CD4-positive, alpha-beta T cell (primary cell): ENCODE data around the gene HSPA9. TPM values are rescaled to one million over a fixed set of nuclear protein-coding genes. Genes with fewer than 3 reads are reported as not detected.

Source experiments
- ATAC-seq: fragments of 200-7000 bp; cut with Tn5 transposase; one replicate; pipeline ENCODE4 v1.10.0; 2022; ENCODE audit warnings: mild to moderate bottlenecking; ENCODE audit not compliant: poor library complexity
- CTCF ChIA-PET: fragments of 350-600 bp; sonication (Branson Sonifier 250); formaldehyde crosslinking; loops from one replicate; lab custom pipeline; 2021; ENCODE audit warnings: antibody characterized with exemption, inconsistent platforms; lab: Charles Lee
- POLR2A ChIA-PET: fragments of 350-600 bp; sonication (Branson Sonifier 250); formaldehyde crosslinking; loops from one replicate; lab custom pipeline; 2021; ENCODE audit warnings: antibody characterized with exemption, inconsistent platforms; lab: Charles Lee
- DNase-seq, 14 experiments: peaks; one replicate each; pipeline ENCODE4 v3.0.0-alpha.2; 2013 to 2020; ENCODE audit warnings: mixed read lengths in 2 of 14
- H3K27ac ChIP-seq, 2 donors: one replicate each; pipeline versions ENCODE4 v1.5.1 to v1.7.0; 2013; ENCODE audit warnings: low read length in 2 of 2, low read depth in 1 of 2, mild to moderate bottlenecking in 1 of 2
- H3K27me3 ChIP-seq, 2 experiments: 1 replicate in 1 of 2; 2 replicates in 1 of 2; pipeline versions ENCODE4 v1.6.1 to v1.7.0; 2013; ENCODE audit warnings: low read length in 2 of 2, control low read depth in 1 of 2, mild to moderate bottlenecking in 1 of 2, moderate library complexity in 1 of 2; ENCODE audit not compliant: insufficient read depth in 2 of 2, control insufficient read depth in 1 of 2
- H3K36me3 ChIP-seq: one replicate; pipeline ENCODE4 v1.6.1; 2013; ENCODE audit warnings: low read length, control low read depth; ENCODE audit not compliant: insufficient read depth
- H3K4me1 ChIP-seq: one replicate; pipeline ENCODE4 v1.6.1; 2013; ENCODE audit warnings: low read length, control low read depth; ENCODE audit not compliant: insufficient read depth
- H3K4me3 ChIP-seq: one replicate; pipeline ENCODE4 v1.5.1; 2013; ENCODE audit warnings: mild to moderate bottlenecking, low read length, moderate library complexity
- H3K9me3 ChIP-seq, 2 experiments: 1 replicate in 1 of 2; 2 replicates in 1 of 2; pipeline versions ENCODE4 v1.6.1 to v1.7.0; 2013; ENCODE audit warnings: low read length in 2 of 2, mild to moderate bottlenecking in 2 of 2, control low read depth in 1 of 2, moderate library complexity in 1 of 2; ENCODE audit not compliant: control insufficient read depth in 1 of 2, insufficient read depth in 1 of 2
- H3K27ac Mint-ChIP-seq: one replicate; pipeline ENCODE4 v1.8.0; 2020; ENCODE audit warnings: mixed read lengths
- H3K27me3 Mint-ChIP-seq: one replicate; pipeline ENCODE4 v1.8.0; 2021; ENCODE audit warnings: mixed read lengths
- H3K36me3 Mint-ChIP-seq: one replicate; pipeline ENCODE4 v1.8.0; 2021; ENCODE audit warnings: low read depth, mixed read lengths
- H3K4me1 Mint-ChIP-seq: one replicate; pipeline ENCODE4 v1.8.0; 2021; ENCODE audit warnings: low read depth, mixed read lengths
- H3K4me3 Mint-ChIP-seq: one replicate; pipeline ENCODE4 v1.8.0; 2020; ENCODE audit warnings: mild to moderate bottlenecking, mixed read lengths
- H3K9me3 Mint-ChIP-seq: one replicate; pipeline ENCODE4 v1.8.0; 2020; ENCODE audit warnings: mixed read lengths
- CTCF ChIP-seq: fragments of 200-600 bp; IDR thresholded peaks from one replicate; pipeline ENCODE4 v1.8.0; 2022; ENCODE audit warnings: antibody characterized with exemption, mild to moderate bottlenecking
- intact Hi-C, 2 experiments: fragments of 100-400 bp; cut with DNase I in 1 of 2; cut with micrococcal nuclease in 1 of 2; formaldehyde crosslinking; loops; one replicate each; pipeline versions ENCODE4 v1.15.1 to v1.9.0; 2023 to 2025; cut with DNase I, micrococcal nuclease
- total RNA-seq, 174 experiments: library from RNA in 2 of 174; stranded (reverse) in 2 of 174; gene quantifications; one replicate each; pipeline ENCODE4 v1.2.3 and lab custom pipeline; 2021 to 2026

HSPA9 gene
- total RNA-seq, 2 experiments from 2014 or later = 354 to 366 TPM

- Histone ChIP-seq H3K27ac (no peak overlapping the region), H3K4me1 (no peaks in the 10 kb centered on the region), H3K36me3 (no peaks in the 10 kb centered on the region), H3K9me3 (no peaks in the 10 kb centered on the region), H3K27me3 (no peaks in the 10 kb centered on the region), H3K4me3 (no peak overlapping the region)
- ChIA-PET POLR2A (interaction anchor here (2.1 kb wide), 1 partner anchor 10 kb away, joined by 7 read pairs; the partner anchor contains the start of gene HSPA9), CTCF (interaction anchor here (0.6 kb wide), 1 partner anchor 135 kb away, joined by 6 read pairs; no protein-coding TSS in a partner anchor)
- Mint-ChIP-seq H3K4me1 (no peaks in the 10 kb centered on the region), H3K27me3 (peaks cover 20% of the 10 kb centered on the region), H3K27ac (no peak overlapping the region), H3K4me3 (no peak overlapping the region), H3K9me3 (no peaks in the 10 kb centered on the region), H3K36me3 (no peaks in the 10 kb centered on the region)
- DNase-seq (no peak), ATAC-seq (no peak)
- intact Hi-C loops = no loop called here
- TF ChIP-seq CTCF = no peak
Observed at GRCh38 chr5:138585157-138585556, 10.0 kb upstream of the HSPA9 start.

GRCh38 chr5:138583984-138584637 is 8.9 kb upstream of the HSPA9 start:
- peaks cover 20% of the 10 kb centered on the region for H3K27me3 Mint-ChIP-seq

GRCh38 chr5:138582959-138583358 is 7.8 kb upstream of the HSPA9 start:
- intact Hi-C loops = loop anchor here in 1 of 2 experiments (5.0 kb wide), 1 partner anchor 614 kb away; the partner anchor contains the start of gene SIL1
- ChIA-PET CTCF (no interaction called here), POLR2A (no interaction called here)
- H3K9me3 Mint-ChIP-seq = no peaks in the 10 kb centered on the region
- peaks cover 20% of the 10 kb centered on the region for H3K27me3 Mint-ChIP-seq
- no peak overlapping the region for H3K4me3 Mint-ChIP-seq
- Histone ChIP-seq H3K9me3 (no peaks in the 10 kb centered on the region), H3K4me1 (peaks cover 4% of the 10 kb centered on the region), H3K27me3 (no peaks in the 10 kb centered on the region), H3K36me3 (no peaks in the 10 kb centered on the region), H3K27ac (no peak overlapping the region), H3K4me3 (no peak overlapping the region)
- DNase-seq = no peak
- no peak for TF ChIP-seq CTCF
- peaks cover 5% of the 10 kb centered on the region for H3K4me1 Mint-ChIP-seq
- no peaks in the 10 kb centered on the region for H3K36me3 Mint-ChIP-seq
- ATAC-seq = no peak
- H3K27ac Mint-ChIP-seq = no peak overlapping the region

More at GRCh38 chr5:138583984-138584637, 8.9 kb upstream of the HSPA9 start:
- Histone ChIP-seq H3K36me3 (no peaks in the 10 kb centered on the region), H3K27ac (no peak overlapping the region), H3K27me3 (no peaks in the 10 kb centered on the region), H3K4me1 (peaks cover 4% of the 10 kb centered on the region), H3K9me3 (no peaks in the 10 kb centered on the region), H3K4me3 (no peak overlapping the region)
- ChIA-PET CTCF (interaction anchor here (0.8 kb wide), 1 partner anchor 15 kb away, joined by 3 read pairs; no protein-coding TSS in a partner anchor), POLR2A (interaction anchor here (2.1 kb wide), 1 partner anchor 9 kb away, joined by 7 read pairs; the partner anchor contains the start of gene HSPA9)
- DNase-seq = no peak
- ATAC-seq = no peak
- intact Hi-C loops = loop anchor here in 1 of 2 experiments (5.0 kb wide), 1 partner anchor 613 kb away; the partner anchor contains the start of gene SIL1
- Mint-ChIP-seq H3K4me3 (no peak overlapping the region), H3K4me1 (peaks cover 4% of the 10 kb centered on the region), H3K9me3 (no peaks in the 10 kb centered on the region), H3K36me3 (no peaks in the 10 kb centered on the region), H3K27ac (no peak overlapping the region)
- no peak for TF ChIP-seq CTCF
